Liver (tissue), 9 donors: ENCODE data around the gene KCNJ10. TPM values are rescaled to one million over a fixed set of nuclear protein-coding genes. Genes with fewer than 3 reads are reported as not detected.

ENCODE experiments used
- DNase-seq: peaks from one replicate; pipeline ENCODE4 v3.0.0-alpha.2; 2017; ENCODE audit warnings: low spot score
- H3K27ac ChIP-seq, 2 donors: one replicate each; pipeline ENCODE4 v1.7.0; 2013; ENCODE audit warnings: inconsistent platforms in 2 of 2, low read length in 2 of 2, control low read depth in 1 of 2, low read depth in 1 of 2, mild to moderate bottlenecking in 1 of 2
- H3K27me3 ChIP-seq, 4 donors: one replicate each; pipeline versions ENCODE4 v1.6.1 to v1.7.0; 2013; ENCODE audit warnings: low read length in 3 of 4, inconsistent platforms in 1 of 4, mild to moderate bottlenecking in 1 of 4, moderate library complexity in 1 of 4; ENCODE audit not compliant: control insufficient read depth in 4 of 4, insufficient read depth in 4 of 4
- H3K36me3 ChIP-seq, 4 donors: one replicate each; pipeline versions ENCODE4 v1.6.1 to v1.7.0; 2013; ENCODE audit warnings: low read length in 3 of 4, mild to moderate bottlenecking in 3 of 4, low read depth in 1 of 4, moderate library complexity in 1 of 4; ENCODE audit not compliant: control insufficient read depth in 4 of 4, insufficient read depth in 3 of 4
- H3K4me1 ChIP-seq, 4 donors: one replicate each; pipeline versions ENCODE4 v1.6.1 to v1.7.0; 2013; ENCODE audit warnings: low read length in 3 of 4, mild to moderate bottlenecking in 3 of 4, moderate library complexity in 1 of 4; ENCODE audit not compliant: control insufficient read depth in 4 of 4, insufficient read depth in 4 of 4
- H3K4me3 ChIP-seq, 3 donors: one replicate each; pipeline versions ENCODE4 v1.6.1 to v1.7.0; 2013; ENCODE audit warnings: low read length in 3 of 3, control low read depth in 1 of 3, low read depth in 1 of 3, mild to moderate bottlenecking in 1 of 3
- H3K9ac ChIP-seq, 2 donors: one replicate each; pipeline ENCODE4 v1.7.0; 2013; ENCODE audit warnings: low read length in 2 of 2, mild to moderate bottlenecking in 2 of 2, moderate library complexity in 2 of 2, control low read depth in 1 of 2, low read depth in 1 of 2
- H3K9me3 ChIP-seq, 4 donors: one replicate each; pipeline versions ENCODE4 v1.6.1 to v1.7.0; 2013; ENCODE audit warnings: low read length in 3 of 4; ENCODE audit not compliant: control insufficient read depth in 4 of 4
- ATF3 ChIP-seq: IDR thresholded peaks from 2 replicates; pipeline ENCODE4 v1.6.1; 2016; ENCODE audit warnings: antibody characterized with exemption
- CTCF ChIP-seq: fragments of 150-350 bp; IDR thresholded peaks from 2 replicates; pipeline ENCODE4 v1.5.1; 2017; ENCODE audit warnings: improper control_type of control experiment, low read depth, low read length; ENCODE audit not compliant: missing input control
- FOXA1 ChIP-seq: IDR thresholded peaks from 2 replicates; pipeline ENCODE4 v1.6.1; 2016; ENCODE audit warnings: antibody characterized with exemption
- GABPA ChIP-seq, 2 donors: IDR thresholded peaks in 1 of 2; conservative IDR thresholded peaks in 1 of 2; 2 replicates each; pipeline ENCODE4 v1.6.1; 2016; ENCODE audit warnings: antibody characterized with exemption in 2 of 2, mild to moderate bottlenecking in 1 of 2, moderate library complexity in 1 of 2
- HNF4G ChIP-seq: IDR thresholded peaks from 2 replicates; pipeline ENCODE4 v1.6.1; 2016; ENCODE audit warnings: antibody characterized with exemption
- JUND ChIP-seq, 2 donors: IDR thresholded peaks; 2 replicates each; pipeline ENCODE4 v1.6.1; 2016; ENCODE audit warnings: antibody characterized with exemption in 2 of 2
- NR2F2 ChIP-seq: IDR thresholded peaks from 2 replicates; pipeline ENCODE4 v1.6.1; 2016; ENCODE audit warnings: antibody characterized with exemption
- REST ChIP-seq: IDR thresholded peaks from 2 replicates; pipeline ENCODE4 v1.6.1; 2016; ENCODE audit warnings: antibody characterized with exemption, mild to moderate bottlenecking
- RXRA ChIP-seq, 2 donors: IDR thresholded peaks; 2 replicates each; pipeline ENCODE4 v1.6.1; 2017 to 2018; ENCODE audit warnings: antibody characterized with exemption in 2 of 2, mild to moderate bottlenecking in 1 of 2
- SP1 ChIP-seq: IDR thresholded peaks from 2 replicates; pipeline ENCODE4 v1.6.1; 2018; ENCODE audit warnings: antibody characterized with exemption, mild to moderate bottlenecking
- ZBTB33 ChIP-seq: IDR thresholded peaks from 2 replicates; pipeline ENCODE4 v1.6.1; 2016; ENCODE audit warnings: antibody characterized with exemption
- WGBS: extraction: QIAGEN DNeasy Blood & Tissue Kit; methylation state at CpG from one replicate; pipeline ENCODE4 v1.1.7; 2013; 5-methylcytosine and 5-hydroxymethylcytosine counted together
- polyA plus RNA-seq, 2 donors: library from polyadenylated mRNA; stranded (reverse) in 1 of 2; unstranded in 1 of 2; fragments of 200-250 nt in 1 of 2; fragments of >200 nt in 1 of 2; fragmentation: Nextera tagmentation in 1 of 2; extraction: Ambion mirVana in 1 of 2; gene quantifications; one replicate each; pipeline versions ENCODE4 v1.2.1 to v1.2.3, GENCODE V29; 2013 to 2015
- total RNA-seq, 2 donors: library from RNA; depleted of rRNA; stranded (reverse); fragments of >200 nt; gene quantifications; one replicate each; pipeline ENCODE4 v1.2.3, GENCODE V29; 2014
- donor health status: healthy.
- donor health status: healthy.
- donor health status: healthy.
- donor health status: healthy.
- donor health status: healthy.

The KCNJ10 gene
- total and polyA plus RNA-seq, 4 donors, result 0.48 to 1.6 (median 0.52) TPM

- no peak for TF ChIP-seq REST
- TF ChIP-seq JUND (IDR thresholded peaks at IDR 0.05), result no peak
- no peak for TF ChIP-seq RXRA (IDR thresholded peaks at IDR 0.05)
- no peak for TF ChIP-seq GABPA (IDR thresholded peaks at IDR 0.05 in 1 of 2, conservative IDR thresholded peaks at IDR 0.05 in 1 of 2)
These were observed 82.8 kb downstream of the KCNJ10 start (continued) for GRCh38 chr1:159987186-159987585.

GRCh38 chr1:159986531-159986930, 83.4 kb downstream of the KCNJ10 start:
- H3K4me3 ChIP-seq, result no peak overlapping the region
- TF ChIP-seq HNF4G (no peak), CTCF (no peak), ZBTB33 (no peak), NR2F2 (no peak), JUND (IDR thresholded peaks at IDR 0.05) (no peak), SP1 (no peak), REST (no peak), FOXA1 (no peak), ATF3 (no peak)
- peaks cover 0 to 4% (median 2%) of the 10 kb centered on the region in 4 donors for H3K4me1 ChIP-seq
- no peaks in the 10 kb centered on the region for H3K36me3 ChIP-seq
- no peak for DNase-seq
- no peak overlapping the region for H3K9ac ChIP-seq
- WGBS, result 89% methylated on average over 1 of the region's 1 CpG
- H3K27me3 ChIP-seq, result no peaks in the 10 kb centered on the region
- no peaks in the 10 kb centered on the region for H3K9me3 ChIP-seq
- no peak overlapping the region for H3K27ac ChIP-seq
